Stimulated activated CD8-positive, alpha-beta memory T cell treated with anti-CD3 and anti-CD28 coated beads, Interleukin-15, amount 100 ng/mL, for 1 hour (primary cell): ENCODE results near the gene TTC22.

Experiments
- DNase-seq: peaks from one replicate; pipeline ENCODE4 v3.0.0-alpha.2; 2020; ENCODE audit warnings: low read depth

The TTC22 gene

GRCh38 chr1:54750596-54750995, 50.5 kb downstream of the TTC22 start:
- DNase-seq: no peak

GRCh38 chr1:54748094-54748835, 52.9 kb downstream of the TTC22 start:
- DNase-seq: no peak

- no peak for DNase-seq
These were observed 55.3 kb downstream of the TTC22 start for GRCh38 chr1:54745864-54746263.

DNA sequence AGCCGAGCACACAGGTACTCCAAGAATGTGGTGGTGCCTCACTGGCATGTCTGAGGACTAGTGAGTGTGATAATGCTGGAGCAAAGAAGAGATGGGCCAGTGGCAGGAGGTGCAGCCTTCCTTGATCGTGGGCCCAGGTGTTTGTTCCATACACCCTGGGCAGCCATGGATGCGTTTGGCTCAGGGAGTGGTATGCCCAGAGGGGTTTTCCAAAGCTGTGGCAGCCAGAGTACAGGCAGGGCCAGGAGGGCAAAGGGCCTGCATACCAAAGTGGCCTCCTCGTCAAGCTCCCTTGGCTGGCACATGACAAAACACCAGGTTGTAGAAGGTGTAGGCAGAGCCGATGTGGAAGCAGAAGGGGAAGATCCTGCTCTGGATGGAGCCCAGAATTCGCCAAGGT, 55.8 kb downstream of the TTC22 start:
- DNase-seq: no peak

GRCh38 chr1:54744696-54745095, 56.4 kb downstream of the TTC22 start:
- DNase-seq: no peak

DNA sequence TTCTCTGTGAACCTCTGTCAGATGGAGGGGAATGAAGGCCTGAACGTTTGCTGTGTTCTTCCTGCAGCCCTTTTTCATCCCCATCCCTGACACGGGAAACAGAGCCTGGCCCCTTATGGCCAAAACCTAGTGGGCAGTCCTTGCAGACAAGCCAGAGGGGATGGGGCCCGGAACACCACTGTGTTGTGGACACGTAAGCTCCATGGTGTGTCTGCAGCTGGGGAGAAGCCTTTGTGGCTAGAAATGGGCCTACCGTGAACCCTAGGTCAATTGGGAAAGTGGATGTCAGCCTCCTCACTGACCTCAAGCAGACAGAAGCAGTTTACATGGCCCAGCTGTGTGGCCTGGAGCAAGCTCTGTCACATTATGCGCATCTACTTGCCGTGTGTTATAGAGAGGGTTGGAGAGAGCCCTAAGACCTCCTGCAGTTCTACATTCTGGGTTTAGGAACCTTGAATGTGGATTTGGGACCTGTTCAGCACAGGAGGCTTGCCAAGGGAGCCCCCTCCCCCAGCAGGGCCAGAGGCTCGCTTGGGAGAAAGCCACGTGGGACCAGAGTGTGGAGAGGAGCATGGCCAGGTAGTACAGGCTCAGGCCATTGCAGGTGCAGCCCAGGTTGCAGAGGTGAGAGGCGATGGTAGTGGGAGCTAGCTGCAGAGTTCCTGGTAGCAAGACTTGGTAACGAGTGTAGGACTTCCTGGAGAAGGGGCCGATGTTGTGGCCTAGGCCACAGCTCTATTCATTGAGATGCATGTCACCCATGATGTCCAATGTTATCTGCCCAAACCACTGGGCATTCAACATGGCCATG, 57.5 kb downstream of the TTC22 start:
- no peak for DNase-seq

GRCh38 chr1:54742282-54742681, 58.8 kb downstream of the TTC22 start:
- no peak for DNase-seq

- DNase-seq: no peak
These were observed 59.6 kb downstream of the TTC22 start for GRCh38 chr1:54741531-54741930.

DNA sequence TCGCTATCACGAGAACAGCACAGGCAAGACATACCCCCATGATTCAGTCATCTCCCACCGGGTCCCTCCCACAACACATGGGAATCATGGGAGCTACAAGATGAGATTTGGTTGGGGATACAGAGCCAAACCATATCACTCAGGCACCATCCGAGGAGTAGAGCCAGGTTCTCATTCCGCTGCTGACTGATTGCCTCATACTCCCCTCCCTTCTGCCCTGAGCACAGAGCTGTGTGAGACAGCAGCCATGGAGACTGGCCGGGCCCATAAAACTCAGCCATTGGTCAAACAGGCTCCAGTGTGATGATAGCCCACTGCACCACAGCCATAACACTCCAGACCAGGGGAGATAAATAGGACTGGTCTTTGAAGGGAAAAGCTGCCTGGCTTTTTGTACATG, 62.9 kb downstream of the TTC22 start:
- no peak for DNase-seq

GRCh38 chr1:54736685-54737084, 64.4 kb downstream of the TTC22 start:
- DNase-seq: no peak
